HL-60/S4 treated with retinoic acid at 250 ng/mL for 4 days and 3 days (cell line): ENCODE data around the gene SYCP2.

Experiments
- in situ Hi-C: fragments of 300-500 bp; cut with MboI; formaldehyde crosslinking; loops from 2 replicates; pipeline ENCODE4 v1.7.0; 2022; ENCODE audit warnings: low sequenced_read_pairs

The SYCP2 gene

DNA sequence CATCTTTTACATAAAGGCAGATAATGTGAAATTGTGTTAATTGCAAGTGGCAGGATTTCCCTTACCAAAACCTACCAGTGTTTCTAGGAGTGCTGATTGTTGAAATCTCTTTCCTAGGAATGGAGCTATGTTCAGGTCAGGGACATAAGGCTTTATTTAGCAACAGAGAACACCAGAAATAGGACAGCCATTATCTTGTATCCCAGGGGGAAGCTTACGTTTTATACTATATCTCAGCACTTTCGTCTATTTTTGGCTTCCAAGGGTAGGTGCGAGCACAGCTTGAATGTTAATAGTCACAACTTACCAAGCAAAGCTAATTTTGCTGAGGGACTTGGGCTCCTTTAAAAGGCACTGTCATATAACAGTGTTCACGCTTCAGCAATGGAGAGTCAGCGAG is 94.0 kb downstream of the SYCP2 start:
- in situ Hi-C loops, result no loop called here

DNA sequence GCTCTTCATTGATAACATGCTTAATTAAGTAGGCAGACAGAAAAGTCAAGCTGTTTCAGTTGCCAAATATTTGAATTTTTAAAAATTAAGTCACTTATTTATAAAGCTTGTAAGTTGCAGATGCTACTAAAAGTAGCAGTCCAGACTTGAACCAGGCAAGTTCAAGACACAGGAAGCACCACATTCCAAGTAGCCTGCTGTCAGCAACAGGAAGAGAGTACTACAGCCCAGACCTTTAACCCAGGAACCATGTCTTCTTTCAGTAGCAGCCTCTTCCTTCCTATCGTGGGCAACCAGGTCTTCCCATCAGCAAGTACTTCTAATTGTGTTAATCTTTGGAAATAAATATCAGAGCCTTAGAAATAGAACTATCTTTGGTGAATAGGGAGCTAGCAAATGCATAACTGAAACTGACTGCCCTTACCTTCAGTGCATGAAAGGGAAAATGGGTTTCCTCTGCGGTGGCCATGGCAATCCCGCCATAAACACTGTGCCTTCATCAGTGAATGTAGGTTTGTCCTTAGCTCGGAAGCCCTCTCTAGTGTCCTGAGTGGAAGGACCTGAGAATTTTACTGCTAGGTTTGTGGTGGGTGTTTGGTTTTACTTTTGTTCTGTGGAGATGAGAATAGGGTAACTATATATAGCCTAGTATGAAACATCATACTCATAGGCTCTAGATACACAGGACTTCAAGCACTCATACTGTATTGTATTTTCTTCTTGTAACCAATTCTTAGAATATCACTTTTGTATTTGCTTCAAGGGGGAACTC is 95.6 kb downstream of the SYCP2 start:
- in situ Hi-C loops, result no loop called here

DNA sequence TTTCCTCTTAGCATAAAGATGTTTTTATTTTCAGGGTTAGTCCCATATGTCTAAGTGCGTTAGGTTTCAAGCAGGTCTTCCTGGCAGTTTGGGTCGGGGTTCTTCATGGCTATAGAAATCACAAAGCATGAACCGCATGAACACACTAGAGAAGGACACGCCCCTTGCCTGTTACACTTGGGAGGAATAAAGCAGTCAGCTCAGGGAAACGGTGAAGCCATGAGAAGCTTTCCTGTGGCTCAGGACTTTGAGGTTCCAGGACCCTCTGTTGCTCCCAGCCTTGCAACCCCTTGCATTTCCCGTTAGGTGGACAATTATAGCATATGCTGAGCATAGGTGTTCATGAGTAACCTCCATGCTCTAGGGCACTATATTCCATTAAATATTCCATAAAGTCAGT is 96.7 kb downstream of the SYCP2 start:
- in situ Hi-C loops, result no loop called here

DNA sequence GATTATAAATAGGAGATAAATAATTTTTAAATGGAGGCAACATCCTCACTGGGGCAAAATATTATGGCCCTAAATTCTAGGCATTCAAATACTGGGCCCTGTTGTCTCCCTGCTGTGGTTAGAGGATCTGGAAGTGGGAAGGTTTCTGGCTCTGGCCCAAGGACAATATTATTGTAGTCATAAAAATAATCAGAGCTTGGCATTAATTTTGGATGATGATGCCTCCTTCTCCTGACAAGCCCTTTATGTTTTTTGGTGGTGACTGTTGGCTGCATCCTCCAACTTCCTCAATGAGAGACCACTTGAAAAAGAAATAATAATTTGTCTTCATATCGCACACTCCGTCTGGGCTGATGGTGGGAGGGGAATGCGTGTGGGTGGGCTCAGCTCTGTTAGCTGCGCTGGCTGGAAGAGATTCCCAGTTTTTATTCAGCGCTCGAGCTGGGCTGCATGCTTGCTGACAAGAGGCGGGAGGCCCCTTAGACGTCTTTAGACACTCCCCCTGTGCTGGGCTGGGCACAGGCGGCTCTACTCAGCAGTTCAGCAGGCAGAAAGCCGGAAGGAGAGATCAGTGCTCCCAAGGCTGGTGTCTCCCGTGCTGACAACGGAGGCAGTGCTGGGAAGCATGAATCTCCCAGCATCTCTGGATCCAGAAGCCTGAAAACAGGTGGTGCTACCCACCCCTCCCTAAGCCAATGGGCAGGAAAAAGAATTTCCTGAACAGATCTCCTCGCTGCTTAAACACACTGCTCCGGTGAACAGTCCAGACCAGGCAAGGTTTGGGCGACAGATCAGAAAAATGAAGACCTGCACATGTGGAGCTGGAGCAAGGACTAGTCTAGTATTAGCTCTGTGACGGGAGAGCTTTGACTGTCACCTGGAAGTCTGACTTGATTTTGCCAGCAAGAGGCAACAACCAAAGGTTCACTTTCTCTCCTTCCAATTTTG is 97.7 kb downstream of the SYCP2 start:
- in situ Hi-C loops, result no loop called here

DNA sequence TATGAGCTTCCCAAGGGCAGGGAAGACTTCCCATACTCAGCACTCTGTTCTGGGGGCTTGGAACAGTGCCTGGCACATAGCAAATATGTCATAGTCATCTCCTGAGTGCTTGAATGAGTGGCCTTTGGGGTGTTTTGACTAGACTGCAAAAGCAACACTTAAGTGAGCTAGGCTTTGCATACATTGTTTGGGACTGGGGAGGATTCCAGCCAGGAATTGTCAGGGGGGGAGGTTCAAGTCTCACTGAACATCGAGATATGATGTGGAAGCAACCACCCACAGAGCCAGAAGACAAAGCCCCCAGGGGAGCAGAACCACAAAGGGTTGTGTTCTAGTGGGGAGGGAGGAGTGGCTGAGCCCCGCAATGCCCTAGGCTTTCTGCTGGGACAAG is 98.4 kb downstream of the SYCP2 start:
- in situ Hi-C loops, result no loop called here

DNA sequence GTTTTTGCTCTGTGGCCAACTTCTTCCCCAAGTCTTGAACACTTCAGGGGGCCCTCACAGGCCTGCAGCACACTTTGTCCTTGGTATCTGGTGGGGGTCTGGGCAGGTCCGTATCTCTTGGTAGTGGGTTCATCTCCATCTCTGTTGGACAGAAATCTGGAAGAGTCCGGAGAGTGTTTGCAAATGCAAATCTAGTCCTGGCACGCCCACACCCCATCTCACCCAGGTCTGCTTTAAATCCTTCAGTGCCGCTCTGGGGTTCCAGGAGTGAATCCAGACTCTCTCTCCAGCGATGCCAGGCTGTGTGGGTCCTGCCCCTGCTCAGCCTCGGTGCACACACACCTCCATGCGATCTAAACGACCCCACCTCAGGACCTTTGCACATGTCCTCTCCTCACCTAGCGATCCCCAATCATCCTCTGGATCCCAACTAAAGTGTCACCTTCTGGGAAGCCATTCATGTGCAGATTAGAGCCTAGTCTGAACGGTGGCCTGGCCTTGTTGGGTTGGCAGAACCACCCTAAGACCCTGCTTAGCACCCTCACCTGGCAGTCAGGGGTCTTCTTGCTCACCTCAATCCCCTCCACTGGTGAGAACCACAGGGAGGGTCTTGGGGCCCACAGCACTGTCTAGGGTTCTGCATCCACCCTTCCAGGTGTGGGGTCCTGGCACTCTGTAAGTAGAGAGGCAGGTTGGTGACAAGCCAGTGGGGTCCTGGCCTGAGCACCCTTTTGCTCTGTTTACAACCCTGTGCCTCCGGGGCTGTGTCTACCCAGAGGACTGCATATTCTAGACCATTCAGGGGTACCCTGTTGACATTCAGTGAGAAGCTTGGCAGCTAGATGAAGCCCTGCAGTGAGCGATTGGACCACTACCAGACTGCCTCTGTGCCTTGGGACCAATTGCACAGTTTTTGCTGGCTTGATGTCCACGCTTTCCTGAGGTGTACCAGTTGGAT is 100.8 kb downstream of the SYCP2 start:
- in situ Hi-C loops, result no loop called here

DNA sequence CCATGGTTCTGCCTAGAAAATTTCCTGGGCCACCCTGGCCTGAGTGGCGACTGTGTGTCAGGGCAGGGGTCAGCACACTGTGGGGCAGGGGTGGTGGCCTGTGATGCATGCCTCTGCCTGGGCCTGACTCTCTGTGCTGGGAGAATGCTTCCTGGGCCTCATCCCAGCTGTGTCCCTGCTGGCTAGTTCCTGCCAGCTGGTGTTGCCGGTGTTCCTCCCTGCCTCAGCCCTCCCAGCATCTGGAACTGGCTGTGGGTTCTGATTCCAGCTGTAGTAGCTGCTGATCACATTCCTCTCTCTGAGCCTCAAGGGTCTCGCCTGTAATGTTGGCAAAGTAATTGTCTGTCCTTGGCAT is 101.5 kb downstream of the SYCP2 start:
- in situ Hi-C loops, result no loop called here

DNA sequence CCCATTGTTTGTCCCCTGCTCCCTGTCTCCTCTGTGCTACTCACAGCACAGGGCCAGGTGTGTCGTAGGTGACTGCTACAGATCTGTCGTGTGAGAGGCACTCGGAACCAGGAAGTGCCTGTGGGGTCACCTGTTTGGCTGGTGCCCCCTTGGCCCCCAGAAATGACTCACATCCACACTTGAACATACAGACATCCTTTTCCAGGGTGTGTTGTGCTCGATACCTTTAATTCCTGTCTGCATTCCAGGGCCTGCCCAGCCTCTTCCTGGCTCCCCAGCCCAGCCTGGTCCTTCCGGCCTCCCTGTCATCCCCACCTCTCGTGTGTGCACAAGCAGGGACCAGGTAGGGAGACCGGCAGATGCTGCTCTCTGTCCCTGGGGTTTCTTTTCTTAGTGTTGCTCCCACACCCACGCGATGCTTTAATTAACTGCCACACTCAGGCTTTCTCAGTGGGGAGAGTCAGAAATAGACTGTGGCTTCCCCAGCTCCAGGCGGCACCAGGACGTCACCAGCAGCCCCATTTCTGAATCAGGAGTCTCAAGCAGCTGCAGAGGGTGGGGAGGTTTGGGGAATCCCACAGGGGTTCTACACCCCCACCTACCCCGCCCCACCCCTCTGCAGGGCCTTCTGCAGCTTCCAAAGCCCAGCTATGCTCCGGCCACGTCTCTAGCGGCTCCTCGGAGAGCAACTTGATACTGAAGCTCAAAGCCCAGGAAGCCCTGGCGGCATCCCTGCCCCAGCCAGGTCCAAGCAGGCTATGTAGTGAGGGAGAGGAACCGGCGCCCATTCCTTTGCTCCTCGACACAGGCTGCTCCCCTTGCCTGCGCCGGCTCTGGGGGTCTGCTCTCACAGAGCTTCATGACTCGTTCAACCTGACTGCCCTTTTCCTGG is 102.2 kb downstream of the SYCP2 start:
- in situ Hi-C loops, result no loop called here

DNA sequence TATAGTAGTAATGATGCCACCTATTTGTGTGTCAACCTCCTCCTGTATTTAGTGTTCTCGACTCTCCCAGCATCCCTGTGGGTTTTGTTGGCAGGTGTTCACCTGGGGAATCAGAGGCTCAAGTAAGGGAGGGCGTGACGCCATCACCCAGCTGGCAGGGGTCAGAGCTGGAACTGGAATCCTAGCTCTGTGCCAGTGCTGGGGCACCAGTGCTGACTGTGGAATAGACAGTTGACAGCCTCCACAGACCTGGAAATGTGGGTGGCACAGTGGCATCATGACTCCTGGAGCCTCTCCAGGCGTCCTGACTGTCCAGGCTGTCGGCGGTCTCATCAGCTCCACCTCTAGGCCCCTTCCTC is 102.8 kb downstream of the SYCP2 start:
- in situ Hi-C loops, result no loop called here

DNA sequence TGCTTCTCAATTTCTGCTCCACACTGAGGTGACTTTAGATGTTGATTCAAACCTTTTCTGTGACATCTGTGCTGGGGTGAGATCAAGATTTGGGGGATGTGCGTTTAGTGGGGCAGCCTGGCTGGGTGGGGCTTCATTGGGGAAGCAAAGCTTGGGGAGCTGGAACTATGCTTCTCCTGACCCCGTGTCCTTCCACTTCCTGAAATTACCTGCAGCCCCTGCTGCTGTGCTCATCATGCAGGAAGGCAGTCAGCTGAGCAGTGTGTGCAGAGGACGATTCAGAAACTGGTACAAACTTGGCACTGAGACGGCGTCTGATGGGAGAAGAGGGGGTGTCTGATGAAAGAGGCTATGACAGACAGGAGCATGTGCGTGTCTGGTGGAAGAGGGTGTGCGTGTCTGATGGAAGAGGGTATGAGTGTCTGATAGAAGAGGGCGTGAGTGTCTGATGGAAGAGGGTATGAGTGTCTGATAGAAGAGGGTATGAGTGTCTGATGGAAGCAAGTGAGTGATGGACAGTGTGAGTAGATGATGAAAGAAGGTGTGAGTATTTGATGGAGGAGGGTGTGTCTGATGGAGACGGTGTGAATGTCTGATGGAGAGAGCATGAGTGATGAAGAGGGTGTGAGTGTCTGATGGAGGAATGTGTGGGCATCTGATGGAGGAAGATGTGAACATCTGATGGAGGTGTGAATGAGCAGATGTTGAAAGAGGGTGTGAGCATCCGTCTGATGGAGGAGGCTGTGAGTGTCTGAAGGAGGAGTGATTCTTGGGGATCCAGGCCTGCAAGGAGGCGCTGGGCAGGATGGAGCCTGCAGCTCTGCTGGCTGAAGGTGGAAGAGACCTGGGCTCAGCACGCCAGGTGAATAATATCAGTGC is 103.4 kb downstream of the SYCP2 start:
- in situ Hi-C loops, result no loop called here

DNA sequence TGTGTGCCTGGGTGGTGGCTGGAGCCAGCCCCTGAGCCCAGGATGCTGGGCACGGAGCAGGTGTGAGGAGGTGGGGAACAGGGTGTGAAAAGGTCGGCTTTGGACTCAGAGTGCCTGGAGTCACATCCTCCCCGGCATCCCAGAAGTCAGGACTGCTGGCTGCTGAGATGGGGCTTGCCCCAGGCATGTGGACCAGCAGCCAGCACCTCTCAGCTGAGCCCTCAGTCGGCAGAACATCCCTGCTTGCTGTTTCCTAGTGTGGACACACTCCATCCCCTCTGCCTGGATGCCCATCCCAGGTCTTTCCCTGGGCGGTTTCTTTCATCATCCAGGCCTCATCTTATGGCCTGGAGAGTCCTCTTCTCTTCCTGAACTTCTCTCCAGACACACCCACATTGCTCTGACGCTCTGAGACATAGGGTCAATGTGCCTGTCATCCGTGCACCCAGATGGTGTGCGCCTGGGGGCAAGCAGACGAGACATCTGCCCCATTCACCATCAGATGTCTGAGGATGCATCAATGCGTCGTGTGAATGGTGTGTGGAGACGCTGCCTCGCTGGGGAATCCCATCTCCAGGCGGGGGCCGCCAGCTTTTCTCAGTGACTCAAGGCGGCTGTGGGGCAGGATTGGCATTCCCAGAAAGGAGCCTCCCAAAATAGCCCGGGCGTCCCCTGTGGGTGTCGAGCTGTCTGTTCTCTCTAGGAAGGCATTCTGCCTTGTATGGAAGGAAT is 104.2 kb downstream of the SYCP2 start:
- in situ Hi-C loops, result no loop called here

DNA sequence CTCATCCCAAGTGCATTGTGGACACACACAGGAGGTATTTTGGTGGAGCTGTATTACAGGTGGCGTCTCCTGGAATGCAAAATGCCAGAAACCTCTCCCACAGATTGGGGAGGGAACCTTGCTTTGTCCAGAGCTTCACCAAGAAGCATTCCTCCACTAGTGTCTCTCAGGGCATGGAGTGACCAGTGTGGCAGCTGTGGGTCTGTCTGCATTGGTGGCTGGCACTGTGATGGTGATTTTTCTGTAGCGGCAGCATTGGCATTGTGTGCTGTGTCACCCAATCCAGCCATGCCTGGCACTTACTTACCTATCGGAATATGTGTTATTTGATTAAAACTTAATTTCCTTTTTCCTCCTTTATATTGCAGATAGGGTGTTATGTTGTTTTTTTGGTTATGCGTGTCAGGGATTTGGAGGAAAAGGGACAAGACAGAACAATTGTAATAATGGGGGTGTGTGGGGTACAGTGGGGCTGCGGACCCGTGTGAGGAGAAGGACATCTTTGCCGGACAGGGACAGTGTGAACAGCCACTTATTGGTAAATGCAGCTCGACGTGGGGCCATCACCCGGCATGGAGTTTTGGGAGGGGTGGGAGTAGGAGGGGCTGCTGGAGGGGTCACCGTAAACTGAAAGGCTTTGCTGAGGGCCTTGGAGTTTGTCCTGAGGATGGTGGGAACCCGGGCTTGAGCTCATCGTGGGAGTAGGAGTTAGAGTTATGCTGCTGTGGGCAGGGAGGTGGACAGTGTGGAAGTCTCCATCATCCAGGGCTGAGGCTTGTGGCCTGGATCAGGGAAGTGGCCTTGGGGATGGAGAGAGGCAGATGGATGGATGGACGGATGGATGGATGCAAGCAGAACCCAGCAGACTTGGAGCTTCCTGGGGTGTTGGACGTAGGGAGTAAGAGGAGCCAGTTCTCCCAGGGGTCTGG is 105.0 kb downstream of the SYCP2 start:
- in situ Hi-C loops, result no loop called here

DNA sequence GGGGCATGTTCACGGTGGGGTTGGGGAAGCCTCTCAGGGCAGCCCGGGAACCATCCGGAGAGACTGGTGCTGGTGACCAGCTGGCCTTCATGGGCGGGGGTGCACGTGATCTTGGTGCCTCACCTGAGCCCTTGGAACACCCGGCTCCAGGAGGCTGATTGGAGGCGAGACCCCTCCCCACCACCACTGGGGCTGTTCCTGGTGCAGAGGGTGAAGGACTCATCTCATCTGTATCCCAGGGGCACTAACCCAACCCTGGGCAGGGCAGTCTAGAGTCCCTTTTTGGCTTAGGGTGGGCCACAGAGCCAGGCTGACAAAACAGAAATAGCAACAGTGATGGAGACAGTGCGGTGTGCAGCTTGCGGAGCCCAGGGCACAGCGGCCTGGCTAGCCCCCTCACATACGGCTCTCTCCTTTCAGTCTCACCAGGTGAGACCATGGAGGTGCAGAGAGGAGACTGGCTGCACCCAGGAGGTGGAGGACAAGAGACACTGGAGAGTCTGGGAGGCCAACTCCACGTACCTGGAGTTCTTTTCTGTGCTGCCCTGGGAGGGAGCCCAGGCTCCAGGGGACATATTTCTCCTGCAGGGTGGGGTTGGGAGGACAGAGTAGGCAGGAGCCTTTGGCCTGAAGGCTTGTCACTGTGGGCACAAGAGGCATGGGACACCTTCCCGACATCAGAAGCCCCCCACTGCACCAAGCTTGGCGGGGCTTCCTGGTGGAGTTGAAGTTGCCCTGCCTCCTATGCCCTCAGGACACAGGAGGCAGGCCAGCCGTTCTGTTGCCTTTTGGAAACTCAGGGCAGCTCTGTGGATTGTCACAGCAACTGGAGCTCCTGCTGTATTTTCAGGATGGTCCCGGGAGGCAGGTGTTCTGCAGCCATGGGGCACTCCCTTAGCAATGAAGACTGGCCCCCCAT is 106.0 kb downstream of the SYCP2 start:
- in situ Hi-C loops, result no loop called here

DNA sequence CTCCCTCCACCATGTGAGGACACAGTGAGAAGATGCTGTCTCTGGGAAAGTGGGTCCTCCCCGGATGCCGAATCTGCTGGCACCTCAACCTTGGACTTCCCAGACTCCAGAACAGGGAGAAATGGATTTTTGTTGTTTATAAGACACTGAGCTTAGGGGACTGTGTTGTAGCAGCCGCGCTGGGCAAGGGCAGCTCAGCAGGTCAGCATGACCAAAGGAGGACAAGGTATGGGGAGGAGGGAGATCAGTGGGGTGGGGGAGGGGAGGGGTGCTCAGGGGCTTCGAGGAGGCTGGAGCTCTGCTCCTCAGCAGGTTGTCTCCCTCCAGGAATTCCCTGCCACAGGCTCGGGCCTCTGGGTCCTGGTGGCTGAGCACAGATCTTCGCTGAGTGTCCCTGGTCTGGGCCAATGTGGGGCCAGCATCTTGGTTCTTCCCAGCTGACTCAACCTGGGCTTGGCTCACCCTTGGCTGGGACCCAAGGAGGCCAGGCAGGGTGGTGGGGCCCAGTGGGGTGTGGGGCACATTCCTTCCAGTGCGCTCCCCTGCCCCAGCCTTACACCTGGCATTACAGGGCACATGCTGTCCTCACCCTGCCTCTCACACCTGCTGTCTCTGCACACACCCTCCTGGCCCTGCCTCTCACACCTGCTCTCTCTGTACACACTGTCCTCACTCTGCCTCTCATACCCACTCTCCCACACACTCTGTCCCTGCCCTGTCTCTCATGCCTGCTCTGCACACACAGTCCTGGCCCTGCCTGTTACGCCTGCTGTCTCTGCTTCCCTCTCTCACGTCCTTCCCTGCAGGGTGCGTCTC is 107.3 kb downstream of the SYCP2 start:
- in situ Hi-C loops, result no loop called here

DNA sequence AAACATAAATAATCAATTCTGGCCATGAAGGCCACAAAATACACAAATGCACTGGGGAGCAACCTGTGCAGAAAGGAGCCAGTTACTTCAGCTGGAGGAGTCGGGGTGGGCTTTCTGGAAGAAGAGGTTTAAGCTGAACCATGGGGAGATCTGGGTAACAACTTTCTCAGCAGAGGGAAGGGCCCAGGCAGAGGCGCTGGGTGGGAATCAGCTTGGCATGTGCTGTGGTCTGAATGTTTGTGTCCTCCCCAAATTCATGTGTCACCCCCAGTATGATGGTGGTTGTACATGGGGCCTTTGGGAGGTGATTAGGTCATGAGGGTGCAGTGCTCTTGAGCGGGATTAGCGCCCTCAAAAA is 107.9 kb downstream of the SYCP2 start:
- in situ Hi-C loops, result no loop called here
